ENCODE data around the gene DIS3L2. TPM values are rescaled to one million over a fixed set of nuclear protein-coding genes. Genes with fewer than 3 reads are reported as not detected.
"Not testable (repeated sequence)": the region's sequence is repeated elsewhere in the genome, so short reads cannot be mapped to it uniquely, and the experiment has no call there.

DIS3L2 gene
- total and polyA plus RNA-seq, 2 experiments from 2014 or later = 35.5 to 50.1 TPM

DNA sequence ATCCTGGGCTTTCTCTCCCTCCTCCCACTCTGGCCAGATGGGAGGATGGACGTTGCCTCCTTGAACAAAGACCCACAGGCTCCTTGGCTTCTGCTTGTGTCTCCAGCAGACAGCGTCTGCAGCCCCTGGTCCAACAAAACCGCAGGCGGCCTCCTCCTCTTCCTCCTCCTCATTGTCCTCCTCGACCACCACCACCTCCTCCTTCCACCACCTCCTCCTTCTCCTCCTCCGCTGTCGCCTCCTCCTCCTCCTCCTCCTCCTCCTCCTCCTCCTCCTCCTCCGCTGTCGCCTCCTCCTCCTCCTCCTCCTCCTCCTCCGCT is 371.4 kb downstream of the DIS3L2 start:
- Histone ChIP-seq H3K27ac (no peak overlapping the region), H3K27me3 (no peaks in the 10 kb centered on the region), H3K36me3 (no peaks in the 10 kb centered on the region), H3K4me1 (ENCODE audit: low read depth) (no peaks in the 10 kb centered on the region), H3K9me3 (ENCODE audit: low read depth) (no peaks in the 10 kb centered on the region), H3K4me3 (no peak overlapping the region)
- DNase-seq (ENCODE audit: low read depth in 1 of 2, low spot score in 1 of 2) = no peak
- TF ChIP-seq CTCF (IDR thresholded peaks at IDR 0.05; ENCODE audit: low read depth, low read length) = no peak

DNA sequence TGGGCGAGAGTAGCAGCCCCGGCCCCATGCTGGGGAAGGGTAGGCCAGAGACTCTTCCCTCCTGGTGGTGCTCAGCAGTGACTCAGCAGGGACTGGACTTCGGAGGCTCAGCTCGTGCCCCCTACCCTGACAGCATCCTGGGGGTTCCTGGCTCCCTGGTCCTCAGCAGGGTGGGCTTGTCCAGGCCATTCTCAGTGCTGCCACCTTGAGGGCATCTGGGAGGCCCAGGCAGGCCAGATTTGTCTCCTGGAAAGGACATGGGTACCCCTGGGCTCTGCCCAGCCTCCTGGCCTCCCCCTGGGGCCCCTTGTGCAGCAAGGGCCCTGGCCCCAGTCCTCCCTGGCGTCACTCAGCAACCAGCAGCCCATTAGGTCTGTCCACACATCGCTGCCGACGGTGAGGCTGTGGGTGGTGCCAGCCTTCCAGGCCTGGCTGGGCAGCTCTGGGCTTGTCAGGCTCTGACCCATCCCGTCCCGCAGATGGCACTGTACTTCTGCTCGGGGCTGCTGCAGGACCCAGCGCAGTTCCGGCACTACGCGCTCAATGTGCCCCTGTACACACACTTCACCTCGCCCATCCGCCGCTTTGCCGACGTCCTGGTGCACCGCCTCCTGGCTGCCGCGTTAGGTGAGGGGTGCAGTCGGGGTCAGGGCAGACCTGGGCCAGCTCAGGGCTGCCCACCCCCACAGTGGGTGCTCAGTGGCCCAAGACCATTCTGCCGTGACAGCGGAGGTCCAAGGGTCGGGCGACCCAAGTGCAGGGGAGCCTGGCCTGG is 372.0 kb downstream of the DIS3L2 start:
- no peaks in the 10 kb centered on the region for H3K4me1 ChIP-seq (ENCODE audit: low read depth)
- no peak overlapping the region for H3K4me3 ChIP-seq
- H3K9me3 ChIP-seq (ENCODE audit: low read depth) = no peaks in the 10 kb centered on the region
- DNase-seq (ENCODE audit: low read depth in 1 of 2, low spot score in 1 of 2) = no peak
- no peak overlapping the region for H3K27ac ChIP-seq
- H3K36me3 ChIP-seq = no peaks in the 10 kb centered on the region
- H3K27me3 ChIP-seq = no peaks in the 10 kb centered on the region
- TF ChIP-seq CTCF (IDR thresholded peaks at IDR 0.05; ENCODE audit: low read depth, low read length) = peak; percentile 57

- not testable (repeated sequence) for DNase-seq (ENCODE audit: low read depth in 1 of 2, low spot score in 1 of 2); H3K27me3 ChIP-seq; H3K36me3 ChIP-seq; H3K27ac ChIP-seq; H3K4me1 ChIP-seq (ENCODE audit: low read depth); H3K4me3 ChIP-seq; H3K9me3 ChIP-seq (ENCODE audit: low read depth)
Measured at GRCh38 chr2:232334136-232334884, 372.8 kb downstream of the DIS3L2 start.

DNA sequence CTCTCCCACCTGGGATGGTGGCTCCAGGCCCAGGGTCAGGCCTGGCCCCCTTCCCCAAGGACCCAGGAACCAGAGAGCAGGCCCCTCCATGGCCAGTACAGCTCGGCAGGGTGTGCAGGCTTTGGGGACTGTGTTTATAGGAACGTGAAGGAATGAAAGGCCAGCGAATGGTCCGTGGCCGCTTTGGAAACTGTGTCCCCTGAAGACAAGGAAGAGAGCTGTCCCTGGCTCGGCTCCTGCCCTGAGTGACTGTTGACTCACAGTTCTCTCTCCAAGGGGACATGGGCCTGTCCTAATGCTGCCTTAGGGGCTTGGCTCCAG is 373.3 kb downstream of the DIS3L2 start:
- H3K27ac ChIP-seq; H3K4me1 ChIP-seq (ENCODE audit: low read depth); H3K4me3 ChIP-seq; H3K36me3 ChIP-seq; H3K9me3 ChIP-seq (ENCODE audit: low read depth); DNase-seq (ENCODE audit: low read depth in 1 of 2, low spot score in 1 of 2); H3K27me3 ChIP-seq: not testable (repeated sequence)

GRCh38 chr2:232335206-232335858 is 373.8 kb downstream of the DIS3L2 start:
- TF ChIP-seq CTCF (IDR thresholded peaks at IDR 0.05; ENCODE audit: low read depth, low read length) = peak; percentile 48
- not testable (repeated sequence) for H3K27ac ChIP-seq; H3K27me3 ChIP-seq; H3K4me3 ChIP-seq; DNase-seq (ENCODE audit: low read depth in 1 of 2, low spot score in 1 of 2); H3K9me3 ChIP-seq (ENCODE audit: low read depth); H3K36me3 ChIP-seq; H3K4me1 ChIP-seq (ENCODE audit: low read depth)

- Histone ChIP-seq H3K4me3 (no peak overlapping the region), H3K36me3 (no peaks in the 10 kb centered on the region), H3K27me3 (no peaks in the 10 kb centered on the region), H3K9me3 (ENCODE audit: low read depth) (no peaks in the 10 kb centered on the region), H3K27ac (no peak overlapping the region), H3K4me1 (ENCODE audit: low read depth) (no peaks in the 10 kb centered on the region)
- DNase-seq (ENCODE audit: low read depth in 1 of 2, low spot score in 1 of 2) = no peak
- no peak for TF ChIP-seq CTCF (IDR thresholded peaks at IDR 0.05; ENCODE audit: low read depth, low read length)
Measured at GRCh38 chr2:232335859-232336215, 374.3 kb downstream of the DIS3L2 start.

Measured in cardiac muscle cell (in vitro differentiated cells and primary cell).